ENCODE measurements around the gene IZUMO2.

GRCh38 chr19:50190439-50190891 is 27.4 kb upstream of the IZUMO2 start:
- TF ChIP-seq POLR2AphosphoS5 (IDR thresholded peaks at IDR 0.05): no peak
- TF ChIP-seq CTCF (IDR thresholded peaks at IDR 0.05): no peak
